GM19240 (cell line): Measurements from ENCODE around the gene CSF3.

Experiments used
- DNase-seq: peaks from one replicate; pipeline ENCODE4 v3.0.0; 2011; ENCODE audit warnings: low spot score; ENCODE audit not compliant: insufficient read length

CSF3 gene

GRCh38 chr17:40060887-40061608 lies 45.8 kb downstream of the CSF3 start:
- no peak for DNase-seq

GRCh38 chr17:40061609-40062038 lies 46.4 kb downstream of the CSF3 start:
- no peak for DNase-seq

GRCh38 chr17:40062329-40063186 lies 47.3 kb downstream of the CSF3 start, which contains the start of gene THRA:
Gene THRA (plus strand): TSS chr17:40062965. CDS start chr17:40074489, 11,524 bp downstream.
- DNase-seq = no peak

- no peak for DNase-seq
Measured at GRCh38 chr17:40063187-40063771, 48.0 kb downstream of the CSF3 start.

GRCh38 chr17:40063901-40064531 lies 48.8 kb downstream of the CSF3 start:
- DNase-seq = no peak

- DNase-seq = no peak
Measured at GRCh38 chr17:40064971-40065768, 49.9 kb downstream of the CSF3 start.

GRCh38 chr17:40065769-40066510 lies 50.7 kb downstream of the CSF3 start:
- DNase-seq = no peak
